HepG2 (cell line): ENCODE results near the gene EXO1. TPM values are rescaled to one million over a fixed set of nuclear protein-coding genes. Genes with fewer than 3 reads are reported as not detected.

ENCODE experiments used
- ATAC-seq: fragments of 200-7000 bp; cut with Tn5 transposase; 3 replicates; pipeline ENCODE4 v1.9.1; 2020; ENCODE audit warnings: mild to moderate bottlenecking, moderate library complexity
- BruUV-seq: library from RNA; stranded (reverse); fragments of 400-500 nt; replicated peaks from 2 replicates; lab custom pipeline; 2021; lab: Mats Ljungman, UMichigan
- CTCF ChIA-PET: fragments of 300-600 bp; formaldehyde crosslinking; extraction: SDS; loops from one replicate; lab custom pipeline; 2021; ENCODE audit warnings: low total read pairs, inconsistent platforms, low intra/inter-chr PET ratio; lab: Yijun Ruan, JAX
- POLR2A ChIA-PET: fragments of 350-600 bp; sonication (Branson Sonifier 250); formaldehyde crosslinking; loops from one replicate; lab custom pipeline; 2020; ENCODE audit warnings: antibody characterized with exemption, inconsistent platforms; lab: Yijun Ruan, JAX
- DNase-seq: peaks from one replicate; pipeline ENCODE4 v3.0.0-alpha.2; 2015; ENCODE audit warnings: low spot score
- FAIRE-seq: peaks from 3 replicates; lab custom pipeline; 2011; peaks lifted over from hg19 to GRCh38; lab: Jason Lieb, UNC
- H2AFZ ChIP-seq: one replicate; pipeline ENCODE4 v1.6.1; 2011; ENCODE audit warnings: low read length, inconsistent platforms
- H3K27ac ChIP-seq: fragments of 300-600 bp; 3 replicates; pipeline ENCODE4 v1.8.0; 2011; ENCODE audit warnings: mixed run types, mild to moderate bottlenecking, mixed read lengths, low read length, inconsistent platforms; ENCODE audit not compliant: insufficient read depth; ENCODE audit errors: extremely low read length
- H3K27me3 ChIP-seq, 2 experiments: fragments of 200-600 bp in 1 of 2; 2 replicates in 1 of 2; 3 replicates in 1 of 2; pipeline versions ENCODE4 v1.6.0 to v1.8.0; 2011; ENCODE audit warnings: low read length in 2 of 2, mild to moderate bottlenecking in 2 of 2, moderate library complexity in 2 of 2, inconsistent platforms in 1 of 2; ENCODE audit not compliant: insufficient read depth in 2 of 2, control insufficient read depth in 1 of 2
- H3K36me3 ChIP-seq, 2 experiments: fragments of 200-600 bp in 1 of 2; replicated peaks in 1 of 2; 2 replicates in 1 of 2; 3 replicates in 1 of 2; pipeline versions ENCODE4 v1.5.1 to v1.8.0; 2011; ENCODE audit warnings: low read length in 2 of 2, inconsistent platforms in 1 of 2; ENCODE audit not compliant: insufficient read depth in 2 of 2, control insufficient read depth in 1 of 2
- H3K4me1 ChIP-seq: 2 replicates; pipeline ENCODE4 v1.5.1; 2012; ENCODE audit warnings: low read length, inconsistent platforms; ENCODE audit not compliant: insufficient read depth
- H3K4me2 ChIP-seq: 2 replicates; pipeline ENCODE4 v1.6.0; 2011; ENCODE audit warnings: low read depth, low read length, inconsistent platforms
- H3K4me3 ChIP-seq, 3 experiments: fragments of 200-600 bp in 1 of 3; sonication (generic), shearing (Covaris generic) in 1 of 3; replicated peaks in 1 of 3; 2 replicates each; pipeline ENCODE4 v1.5.1; 2011 to 2016; ENCODE audit warnings: low read length in 3 of 3, inconsistent platforms in 2 of 3, low read depth in 2 of 3, mild to moderate bottlenecking in 2 of 3, control low read depth in 1 of 3, mixed read lengths in 1 of 3; ENCODE audit not compliant: insufficient read depth in 1 of 3
- H3K79me2 ChIP-seq: one replicate; pipeline ENCODE4 v1.6.1; 2011; ENCODE audit warnings: low read length, inconsistent platforms; ENCODE audit not compliant: insufficient read depth
- H3K9ac ChIP-seq: 2 replicates; pipeline ENCODE4 v1.6.0; 2011; ENCODE audit warnings: mild to moderate bottlenecking, low read depth, low read length, inconsistent platforms; ENCODE audit not compliant: insufficient read depth
- H3K9me3 ChIP-seq: 2 replicates; pipeline ENCODE4 v1.5.1; 2012; ENCODE audit warnings: mild to moderate bottlenecking, low read length
- H4K20me1 ChIP-seq: 2 replicates; pipeline ENCODE4 v1.6.0; 2011; ENCODE audit warnings: inconsistent platforms, mild to moderate bottlenecking, low read length, moderate library complexity; ENCODE audit not compliant: insufficient read depth
- KAT7 ChIP-seq: IDR thresholded peaks from 2 replicates; pipeline ENCODE4 v1.6.1; 2018; ENCODE audit warnings: borderline replicate concordance, missing compliant biosample characterization
- KLF12 ChIP-seq: sonication (generic); formaldehyde crosslinking; IDR thresholded peaks from 2 replicates; pipeline ENCODE4 v1.4.0; 2020; ENCODE audit warnings: missing genetic modification reagents, borderline replicate concordance
- LCORL ChIP-seq, 2 experiments: fragments of 450-650 bp in 1 of 2; sonication (generic) in 1 of 2; formaldehyde crosslinking in 1 of 2; IDR thresholded peaks; 2 replicates each; pipeline versions ENCODE4 v1.5.0 to v1.6.1; 2017 to 2020; ENCODE audit warnings: antibody characterized with exemption in 1 of 2, missing genetic modification reagents in 1 of 2
- ZBTB21 ChIP-seq: sonication (generic); formaldehyde crosslinking; IDR thresholded peaks from 2 replicates; pipeline ENCODE4 v1.4.0; 2020; ENCODE audit warnings: missing genetic modification reagents
- ZNF710 ChIP-seq: sonication (generic); formaldehyde crosslinking; IDR thresholded peaks from 2 replicates; pipeline ENCODE4 v1.5.0; 2020; ENCODE audit warnings: mild to moderate bottlenecking, missing genetic modification reagents, borderline replicate concordance
- ZNF747 ChIP-seq: sonication (generic); formaldehyde crosslinking; IDR thresholded peaks from 2 replicates; pipeline ENCODE4 v1.8.1; 2023; ENCODE audit warnings: missing genetic modification reagents, mild to moderate bottlenecking, borderline replicate concordance
- WGBS: methylation state at CpG from one replicate; pipeline ENCODE4 v1.1.6; 2017; ENCODE audit warnings: low lambda C conversion rate; 5-methylcytosine and 5-hydroxymethylcytosine counted together
- in situ Hi-C: cut with HindIII; loops from 2 replicates; pipeline ENCODE4 v1.10.0; 2017; ENCODE audit warnings: low pct_unique_long_range_greater_than_20kb; ENCODE audit not compliant: extremely low pct_ligation_motif_present
- intact Hi-C: fragments of 100-400 bp; cut with micrococcal nuclease; formaldehyde crosslinking; loops from one replicate; pipeline ENCODE4 v1.10.0; 2022; ENCODE audit not compliant: unreplicated experiment
- polyA plus RNA-seq, 8 experiments: library from polyadenylated mRNA; depleted of rRNA in 3 of 8; stranded (reverse) in 7 of 8; unstranded in 1 of 8; fragments of >200 nt; fragmentation: Illumina TruSeq in 4 of 8; extraction: Trizol in 4 of 8; gene quantifications; 2 replicates each; pipeline versions ENCODE4 v1.2.1 to v1.2.3, GENCODE V29; 2011 to 2016; ENCODE audit warnings: low read depth in 4 of 8, missing spikeins in 1 of 8, mixed read lengths in 1 of 8; ENCODE audit not compliant: insufficient read depth in 1 of 8
- total RNA-seq, 5 experiments: library from RNA; depleted of rRNA; stranded (reverse); fragments of >200 nt; fragmentation: Illumina TruSeq; extraction: Trizol; gene quantifications; 2 replicates each; pipeline ENCODE4 v1.2.3, GENCODE V29; 2016; ENCODE audit warnings: low read depth in 1 of 5
- TF ChIP-seq, protein P1 (sequence below): sonication (generic); formaldehyde crosslinking; IDR thresholded peaks from 2 replicates; pipeline ENCODE4 v1.4.0; 2020; ENCODE audit warnings: missing genetic modification reagents
- TF ChIP-seq, protein P2 (sequence below): sonication (generic); formaldehyde crosslinking; IDR thresholded peaks from 2 replicates; pipeline ENCODE4 v1.8.1; 2023; ENCODE audit warnings: mild to moderate bottlenecking, moderate library complexity, missing genetic modification reagents
- TF ChIP-seq, protein P3 (sequence below): sonication (generic); formaldehyde crosslinking; IDR thresholded peaks from 2 replicates; pipeline ENCODE4 v1.8.1; 2022; ENCODE audit warnings: mild to moderate bottlenecking, missing genetic modification reagents

Gene EXO1
- total and polyA plus RNA-seq, 2 of the 13 experiments (the other 11 are each of a cell fraction or from before 2014, with no cell fraction given), result 3.2 to 26.1 TPM

DNA sequence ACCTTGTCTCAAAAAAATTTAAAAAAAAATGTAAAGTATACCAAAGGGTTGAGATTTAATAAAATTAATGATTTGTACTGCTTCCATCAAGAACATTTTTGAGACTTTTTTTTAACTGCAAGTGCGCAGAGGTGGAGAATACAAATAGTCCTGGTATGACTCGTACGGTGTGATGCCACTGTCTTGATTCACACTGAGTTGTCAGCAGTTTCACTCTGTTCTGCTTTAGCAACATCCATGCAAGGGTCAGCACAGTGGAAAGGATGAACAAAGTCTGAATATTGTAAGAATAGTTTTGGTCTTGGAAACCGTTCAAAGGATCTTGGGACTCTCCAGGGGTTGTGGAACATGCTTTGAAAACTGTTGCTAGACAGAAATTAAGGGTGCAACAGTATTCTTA lies 40.2 kb downstream of the EXO1 start:
- Histone ChIP-seq H3K36me3 (peaks cover 0 to 12% of the 10 kb centered on the region in 2 experiments; a peak in 2 of 5 replicates), H3K4me3 (no peak overlapping the region), H4K20me1 (no peaks in the 10 kb centered on the region), H3K27me3 (no peaks in the 10 kb centered on the region), H3K4me1 (no peaks in the 10 kb centered on the region), H2AFZ (no peak overlapping the region), H3K79me2 (no peaks in the 10 kb centered on the region), H3K27ac (no peak overlapping the region), H3K4me2 (no peak overlapping the region), H3K9me3 (no peaks in the 10 kb centered on the region), H3K9ac (no peak overlapping the region)
- ATAC-seq (no peak), DNase-seq (no peak), FAIRE-seq (no peak)
- in situ Hi-C loops (no loop called here), intact Hi-C loops (no loop called here)
- TF ChIP-seq ZNF710 (no peak), ZNF747 (CRISPR knock-in tag) (no peak), KAT7 (CRISPR knock-in tag) (no peak), ZBTB21 (no peak), KLF12 (CRISPR knock-in tag) (no peak), LCORL (IDR thresholded peaks at IDR 0.05) (no peak), LCORL (CRISPR knock-in tag; IDR thresholded peaks at IDR 0.05) (no peak)
- TF ChIP-seq, protein P1, sequence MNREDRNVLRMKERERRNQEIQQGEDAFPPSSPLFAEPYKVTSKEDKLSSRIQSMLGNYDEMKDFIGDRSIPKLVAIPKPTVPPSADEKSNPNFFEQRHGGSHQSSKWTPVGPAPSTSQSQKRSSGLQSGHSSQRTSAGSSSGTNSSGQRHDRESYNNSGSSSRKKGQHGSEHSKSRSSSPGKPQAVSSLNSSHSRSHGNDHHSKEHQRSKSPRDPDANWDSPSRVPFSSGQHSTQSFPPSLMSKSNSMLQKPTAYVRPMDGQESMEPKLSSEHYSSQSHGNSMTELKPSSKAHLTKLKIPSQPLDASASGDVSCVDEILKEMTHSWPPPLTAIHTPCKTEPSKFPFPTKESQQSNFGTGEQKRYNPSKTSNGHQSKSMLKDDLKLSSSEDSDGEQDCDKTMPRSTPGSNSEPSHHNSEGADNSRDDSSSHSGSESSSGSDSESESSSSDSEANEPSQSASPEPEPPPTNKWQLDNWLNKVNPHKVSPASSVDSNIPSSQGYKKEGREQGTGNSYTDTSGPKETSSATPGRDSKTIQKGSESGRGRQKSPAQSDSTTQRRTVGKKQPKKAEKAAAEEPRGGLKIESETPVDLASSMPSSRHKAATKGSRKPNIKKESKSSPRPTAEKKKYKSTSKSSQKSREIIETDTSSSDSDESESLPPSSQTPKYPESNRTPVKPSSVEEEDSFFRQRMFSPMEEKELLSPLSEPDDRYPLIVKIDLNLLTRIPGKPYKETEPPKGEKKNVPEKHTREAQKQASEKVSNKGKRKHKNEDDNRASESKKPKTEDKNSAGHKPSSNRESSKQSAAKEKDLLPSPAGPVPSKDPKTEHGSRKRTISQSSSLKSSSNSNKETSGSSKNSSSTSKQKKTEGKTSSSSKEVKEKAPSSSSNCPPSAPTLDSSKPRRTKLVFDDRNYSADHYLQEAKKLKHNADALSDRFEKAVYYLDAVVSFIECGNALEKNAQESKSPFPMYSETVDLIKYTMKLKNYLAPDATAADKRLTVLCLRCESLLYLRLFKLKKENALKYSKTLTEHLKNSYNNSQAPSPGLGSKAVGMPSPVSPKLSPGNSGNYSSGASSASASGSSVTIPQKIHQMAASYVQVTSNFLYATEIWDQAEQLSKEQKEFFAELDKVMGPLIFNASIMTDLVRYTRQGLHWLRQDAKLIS, result no peak
- TF ChIP-seq, protein P2, sequence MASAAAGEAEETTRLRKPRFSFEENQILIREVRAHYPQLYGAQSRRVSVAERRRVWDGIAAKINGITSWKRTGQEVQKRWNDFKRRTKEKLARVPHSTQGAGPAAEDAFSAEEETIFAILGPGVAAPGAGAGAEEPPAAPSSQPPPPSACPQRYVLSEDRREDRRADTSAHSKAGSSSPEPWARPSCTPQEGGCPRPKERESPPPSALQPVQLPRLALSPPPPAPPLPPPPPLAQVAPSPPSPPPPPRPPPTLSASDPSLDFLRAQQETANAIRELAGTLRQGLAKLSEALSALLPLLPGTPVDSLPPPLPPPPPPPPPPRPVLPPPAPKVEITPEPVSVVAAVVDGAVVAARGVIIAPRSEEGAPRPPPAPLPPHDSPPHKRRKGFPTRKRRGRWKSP (CRISPR knock-in tag), result no peak
- TF ChIP-seq, protein P3, sequence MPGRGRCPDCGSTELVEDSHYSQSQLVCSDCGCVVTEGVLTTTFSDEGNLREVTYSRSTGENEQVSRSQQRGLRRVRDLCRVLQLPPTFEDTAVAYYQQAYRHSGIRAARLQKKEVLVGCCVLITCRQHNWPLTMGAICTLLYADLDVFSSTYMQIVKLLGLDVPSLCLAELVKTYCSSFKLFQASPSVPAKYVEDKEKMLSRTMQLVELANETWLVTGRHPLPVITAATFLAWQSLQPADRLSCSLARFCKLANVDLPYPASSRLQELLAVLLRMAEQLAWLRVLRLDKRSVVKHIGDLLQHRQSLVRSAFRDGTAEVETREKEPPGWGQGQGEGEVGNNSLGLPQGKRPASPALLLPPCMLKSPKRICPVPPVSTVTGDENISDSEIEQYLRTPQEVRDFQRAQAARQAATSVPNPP (CRISPR knock-in tag), result no peak
- POLR2A ChIA-PET, result no interaction called here
- 94% methylated on average over 4 of the region's 4 CpGs for WGBS
- BruUV-seq, result no TSS peak
- CTCF ChIA-PET, result no interaction called here
